Muscle of arm (tissue), 12 donors: ENCODE results near the gene CYP1A2. TPM values are rescaled to one million over a fixed set of nuclear protein-coding genes. Genes with fewer than 3 reads are reported as not detected.

ENCODE experiments used
- DNase-seq: peaks from one replicate; pipeline ENCODE4 v3.0.0-alpha.2; 2013
- polyA plus RNA-seq, 12 donors: library from polyadenylated mRNA; unstranded; fragments of 120-200 nt; gene quantifications; one replicate each; pipeline ENCODE4 v1.2.1, GENCODE V29; 2013; ENCODE audit not compliant: insufficient read length in 12 of 12

Gene CYP1A2
- polyA plus RNA-seq, 12 donors: 0.07 to 0.28 (median 0.12) TPM; not detected in 5

GRCh38 chr15:74802862-74803447, 54.3 kb downstream of the CYP1A2 start:
- DNase-seq: no peak

GRCh38 chr15:74804935-74805334, 56.3 kb downstream of the CYP1A2 start:
- no peak for DNase-seq

Other genes with a start within 250 kb of the CYP1A2 start
- 10 to 100 TPM in 1 of 12 donors, 1 to 10 TPM in 10, not detected in 1; 3.6 to 17.0 (median 4.9) TPM for gene ARID3B, start 207.6 kb upstream of the CYP1A2 start, polyA plus RNA-seq
- gene CLK3, start 133.0 kb upstream of the CYP1A2 start, polyA plus RNA-seq: 10 to 100 TPM in 11 of 12 donors, not detected in 1; 36.9 to 72.4 (median 45.4) TPM
- 10 to 100 TPM in 11 of 12 donors, not detected in 1; 22.2 to 53.6 (median 29.6) TPM for gene EDC3, start 52.8 kb upstream of the CYP1A2 start, polyA plus RNA-seq
- gene CYP1A1, start 23.3 kb upstream of the CYP1A2 start, polyA plus RNA-seq: 1 to 10 TPM in 1 of 12 donors, under 1 TPM in 3, not detected in 8; 0.12 to 2.0 (median 0.78) TPM
- gene CSK, start 33.2 kb downstream of the CYP1A2 start, polyA plus RNA-seq: 10 to 100 TPM in 11 of 12 donors, not detected in 1; 21.4 to 51.9 (median 31.0) TPM
- under 1 TPM in 1 of 12 donors, not detected in 11; 0.19 TPM for gene LMAN1L, start 64.0 kb downstream of the CYP1A2 start, polyA plus RNA-seq
- under 1 TPM in 1 of 12 donors, not detected in 11; 0.11 TPM for gene CPLX3, start 77.8 kb downstream of the CYP1A2 start, polyA plus RNA-seq
- 10 to 100 TPM in 11 of 12 donors, not detected in 1; 23.8 to 44.3 (median 31.4) TPM for gene ULK3, start 94.3 kb downstream of the CYP1A2 start, polyA plus RNA-seq
- 10 to 100 TPM in 11 of 12 donors, not detected in 1; 50.4 to 76.1 (median 60.3) TPM for gene SCAMP2, start 124.5 kb downstream of the CYP1A2 start, polyA plus RNA-seq
- gene MPI, start 141.2 kb downstream of the CYP1A2 start, polyA plus RNA-seq: 10 to 100 TPM in 11 of 12 donors, not detected in 1; 44.3 to 63.9 (median 55.2) TPM
- 10 to 100 TPM in 11 of 12 donors, not detected in 1; 40.4 to 60.0 (median 48.6) TPM for gene FAM219B, start 158.0 kb downstream of the CYP1A2 start, polyA plus RNA-seq
- gene COX5A, start 189.2 kb downstream of the CYP1A2 start, polyA plus RNA-seq: 100 to 1,000 TPM in 11 of 12 donors, not detected in 1; 131 to 285 (median 234) TPM
- gene RPP25, start 207.9 kb downstream of the CYP1A2 start, polyA plus RNA-seq: 1 to 10 TPM in 5 of 12 donors, under 1 TPM in 6, not detected in 1; 0.85 to 4.5 (median 0.95) TPM
- gene SCAMP5, start 246.7 kb downstream of the CYP1A2 start, polyA plus RNA-seq: 10 to 100 TPM in 1 of 12 donors, 1 to 10 TPM in 10, not detected in 1; 2.9 to 17.2 (median 4.1) TPM